Suprapubic skin (tissue), 4 donors: ENCODE data around the gene CYP3A5. TPM values are rescaled to one million over a fixed set of nuclear protein-coding genes. Genes with fewer than 3 reads are reported as not detected.

Source experiments
- DNase-seq, 2 donors: peaks; one replicate each; pipeline ENCODE4 v3.0.0-alpha.2; 2019; ENCODE audit warnings: low spot score in 2 of 2
- H3K27ac ChIP-seq: fragments of 200-600 bp; sonication (generic); one replicate; pipeline ENCODE4 v1.5.1; 2019
- H3K27me3 ChIP-seq: fragments of 200-600 bp; sonication (generic); one replicate; pipeline ENCODE4 v1.5.1; 2019
- H3K36me3 ChIP-seq: fragments of 200-600 bp; sonication (generic); one replicate; pipeline ENCODE4 v1.5.1; 2019
- H3K4me1 ChIP-seq: fragments of 200-600 bp; sonication (generic); one replicate; pipeline ENCODE4 v1.5.1; 2019
- H3K4me3 ChIP-seq: fragments of 200-600 bp; sonication (generic); one replicate; pipeline ENCODE4 v1.5.1; 2019; ENCODE audit warnings: mild to moderate bottlenecking
- H3K9me3 ChIP-seq: fragments of 200-600 bp; sonication (generic); one replicate; pipeline ENCODE4 v1.5.1; 2019
- CTCF ChIP-seq, 2 donors: fragments of 200-600 bp in 1 of 2; fragments of 450-650 bp in 1 of 2; sonication (generic) in 1 of 2; IDR thresholded peaks; one replicate each; pipeline ENCODE4 v1.5.1; 2016 to 2019; ENCODE audit warnings: antibody characterized with exemption in 2 of 2, mild to moderate bottlenecking in 1 of 2, moderate library complexity in 1 of 2
- EP300 ChIP-seq: sonication (generic); formaldehyde crosslinking; IDR thresholded peaks from one replicate; pipeline ENCODE4 v1.6.1; 2017; ENCODE audit warnings: antibody characterized with exemption
- POLR2A ChIP-seq, 2 donors: fragments of 450-650 bp; IDR thresholded peaks; one replicate each; pipeline ENCODE4 v1.6.1; 2017; ENCODE audit warnings: antibody characterized with exemption in 2 of 2, mild to moderate bottlenecking in 2 of 2, moderate library complexity in 2 of 2
- POLR2AphosphoS5 ChIP-seq, 3 donors: sonication (generic); formaldehyde crosslinking; IDR thresholded peaks; one replicate each; pipeline ENCODE4 v1.6.1; 2017; ENCODE audit warnings: antibody characterized with exemption in 3 of 3
- WGBS: methylation state at CpG from one replicate; pipeline ENCODE4 v1.1.5; 2018; 5-methylcytosine and 5-hydroxymethylcytosine counted together
- total RNA-seq, 4 donors: library from RNA; depleted of rRNA; stranded (reverse); fragments of >200 nt; gene quantifications; one replicate each; pipeline ENCODE4 v1.1.0, GENCODE V29; 2016

Gene CYP3A5
- total RNA-seq, 4 donors from 2014 or later = 50.0 to 448 (median 92.1) TPM

GRCh38 chr7:99607548-99607947 lies 72.2 kb downstream of the CYP3A5 start:
- Histone ChIP-seq H3K4me3 (no peak overlapping the region), H3K36me3 (no peaks in the 10 kb centered on the region), H3K4me1 (no peaks in the 10 kb centered on the region), H3K9me3 (no peaks in the 10 kb centered on the region), H3K27me3 (no peaks in the 10 kb centered on the region), H3K27ac (no peak overlapping the region)
- 79% methylated on average over 9 of the region's 9 CpGs for WGBS
- no peak for TF ChIP-seq CTCF (IDR thresholded peaks at IDR 0.05)
- TF ChIP-seq EP300 = no peak
- TF ChIP-seq POLR2AphosphoS5 (IDR thresholded peaks at IDR 0.05) = no peak
- no peak for TF ChIP-seq POLR2A (IDR thresholded peaks at IDR 0.05)
- DNase-seq = no peak

GRCh38 chr7:99606531-99606930 lies 73.3 kb downstream of the CYP3A5 start:
- Histone ChIP-seq H3K36me3 (no peaks in the 10 kb centered on the region), H3K4me3 (no peak overlapping the region), H3K27me3 (no peaks in the 10 kb centered on the region), H3K9me3 (no peaks in the 10 kb centered on the region), H3K4me1 (no peaks in the 10 kb centered on the region), H3K27ac (no peak overlapping the region)
- TF ChIP-seq POLR2A (IDR thresholded peaks at IDR 0.05) (no peak), POLR2AphosphoS5 (IDR thresholded peaks at IDR 0.05) (no peak), EP300 (no peak), CTCF (IDR thresholded peaks at IDR 0.05) (no peak)
- no peak for DNase-seq
- 89% methylated on average over 8 of the region's 8 CpGs for WGBS

GRCh38 chr7:99605527-99605926 lies 74.3 kb downstream of the CYP3A5 start:
- Histone ChIP-seq H3K4me3 (no peak overlapping the region), H3K27me3 (no peaks in the 10 kb centered on the region), H3K36me3 (no peaks in the 10 kb centered on the region), H3K27ac (no peak overlapping the region), H3K9me3 (no peaks in the 10 kb centered on the region), H3K4me1 (no peaks in the 10 kb centered on the region)
- WGBS = 83% methylated on average over 7 of the region's 7 CpGs
- TF ChIP-seq EP300 = no peak
- DNase-seq = no peak

GRCh38 chr7:99601656-99602310 lies 78.0 kb downstream of the CYP3A5 start:
- Histone ChIP-seq H3K4me3 (no peak overlapping the region), H3K9me3 (no peaks in the 10 kb centered on the region), H3K27ac (no peak overlapping the region), H3K36me3 (no peaks in the 10 kb centered on the region), H3K4me1 (no peaks in the 10 kb centered on the region), H3K27me3 (no peaks in the 10 kb centered on the region)
- TF ChIP-seq CTCF (IDR thresholded peaks at IDR 0.05) (no peak), POLR2A (IDR thresholded peaks at IDR 0.05) (no peak), POLR2AphosphoS5 (IDR thresholded peaks at IDR 0.05) (no peak), EP300 (no peak)
- no peak for DNase-seq
- 80% methylated on average over 6 of the region's 7 CpGs for WGBS

- Histone ChIP-seq H3K9me3 (no peaks in the 10 kb centered on the region), H3K4me1 (no peaks in the 10 kb centered on the region), H3K4me3 (no peak overlapping the region), H3K27me3 (no peaks in the 10 kb centered on the region), H3K36me3 (no peaks in the 10 kb centered on the region), H3K27ac (no peak overlapping the region)
- TF ChIP-seq EP300 = no peak
- no peak for TF ChIP-seq CTCF (IDR thresholded peaks at IDR 0.05)
- no peak for TF ChIP-seq POLR2A (IDR thresholded peaks at IDR 0.05)
- TF ChIP-seq POLR2AphosphoS5 (IDR thresholded peaks at IDR 0.05) = no peak
- no peak for DNase-seq
- 88% methylated on average over 4 of the region's 4 CpGs for WGBS
These were observed 80.0 kb downstream of the CYP3A5 start for GRCh38 chr7:99599836-99600235.

Other genes starting within 250 kb of the CYP3A5 start
- gene PTCD1, start 241.2 kb downstream of the CYP3A5 start, total RNA-seq = 10 to 100 TPM in 2 of 4 donors, 1 to 10 TPM in 2; 7.7 to 14.8 (median 10.7) TPM
- gene CPSF4, start 241.1 kb downstream of the CYP3A5 start, total RNA-seq = 10 to 100 TPM; 35.0 to 59.9 (median 41.7) TPM
- 100 to 1,000 TPM; 463 to 798 (median 745) TPM for gene ATP5MF, start 213.8 kb downstream of the CYP3A5 start, total RNA-seq
- gene ZNF789, start 207.1 kb downstream of the CYP3A5 start, total RNA-seq = 10 to 100 TPM in 1 of 4 donors, 1 to 10 TPM in 3; 4.4 to 16.3 (median 5.3) TPM
- gene ZNF394, start 179.7 kb downstream of the CYP3A5 start, total RNA-seq = 10 to 100 TPM; 39.4 to 63.2 (median 53.9) TPM
- gene ZKSCAN5, start 175.3 kb downstream of the CYP3A5 start, total RNA-seq = 1 to 10 TPM; 5.7 to 8.5 (median 7.4) TPM
- 1 to 10 TPM; 2.7 to 6.9 (median 5.0) TPM for gene FAM200A, start 127.9 kb downstream of the CYP3A5 start, total RNA-seq
- 100 to 1,000 TPM; 122 to 240 (median 146) TPM for gene ZNF655, start 121.4 kb downstream of the CYP3A5 start, total RNA-seq
- 1 to 10 TPM; 1.4 to 6.8 (median 2.1) TPM for gene TMEM225B, start 81.7 kb downstream of the CYP3A5 start, total RNA-seq
- 10 to 100 TPM; 15.3 to 46.1 (median 20.0) TPM for gene ZSCAN25, start 63.0 kb downstream of the CYP3A5 start, total RNA-seq
- under 1 TPM in 1 of 4 donors, not detected in 3; 0.49 TPM for gene CYP3A7, start 55.2 kb upstream of the CYP3A5 start, total RNA-seq
- gene CYP3A4, start 104.2 kb upstream of the CYP3A5 start, total RNA-seq = 1 to 10 TPM; 2.3 to 7.8 (median 4.4) TPM
- not detected for gene CYP3A43, start 148.0 kb upstream of the CYP3A5 start, total RNA-seq
- gene OR2AE1, start 197.0 kb upstream of the CYP3A5 start, total RNA-seq = 1 to 10 TPM in 1 of 4 donors, not detected in 3; 1.5 TPM
- gene TRIM4, start 239.5 kb upstream of the CYP3A5 start, total RNA-seq = 10 to 100 TPM; 40.2 to 56.7 (median 50.8) TPM
- gene GJC3, start 249.6 kb upstream of the CYP3A5 start, total RNA-seq = 1 to 10 TPM; 1.9 to 2.9 (median 2.5) TPM